Measurements from ENCODE around the gene ZFR2. TPM values are rescaled to one million over a fixed set of nuclear protein-coding genes. Genes with fewer than 3 reads are reported as not detected.

The ZFR2 gene
- total and polyA plus RNA-seq, 10 of the 15 experiments (the other 5 are each of a cell fraction or from before 2014, with no cell fraction given), result 0.18 TPM; not detected in 9

GRCh38 chr19:3790209-3790734 lies 78.6 kb downstream of the ZFR2 start (continued):
- no peak for TF ChIP-seq CUX1 (IDR thresholded peaks at IDR 0.05; ENCODE audit: insufficient replicate concordance, low read depth, low read length)
- TF ChIP-seq TBL1XR1 (IDR thresholded peaks at IDR 0.05; ENCODE audit: low read depth, low read length), result no peak
- no peak for TF ChIP-seq ZBTB11 (CRISPR knock-in tag; IDR thresholded peaks at IDR 0.05)
- no peak for TF ChIP-seq ETV6 (conservative IDR thresholded peaks at IDR 0.05 in 1 of 2, IDR thresholded peaks at IDR 0.05 in 1 of 2; ENCODE audit: borderline replicate concordance in 1 of 2, low read depth in 1 of 2)
- TF ChIP-seq BMI1 (IDR thresholded peaks at IDR 0.05; ENCODE audit: borderline replicate concordance), result no peak
- TF ChIP-seq BRCA1 (IDR thresholded peaks at IDR 0.05; ENCODE audit: low read depth, low read length), result no peak
- TF ChIP-seq HCFC1 (IDR thresholded peaks at IDR 0.05; ENCODE audit: low read length), result no peak
- TF ChIP-seq, protein P1, sequence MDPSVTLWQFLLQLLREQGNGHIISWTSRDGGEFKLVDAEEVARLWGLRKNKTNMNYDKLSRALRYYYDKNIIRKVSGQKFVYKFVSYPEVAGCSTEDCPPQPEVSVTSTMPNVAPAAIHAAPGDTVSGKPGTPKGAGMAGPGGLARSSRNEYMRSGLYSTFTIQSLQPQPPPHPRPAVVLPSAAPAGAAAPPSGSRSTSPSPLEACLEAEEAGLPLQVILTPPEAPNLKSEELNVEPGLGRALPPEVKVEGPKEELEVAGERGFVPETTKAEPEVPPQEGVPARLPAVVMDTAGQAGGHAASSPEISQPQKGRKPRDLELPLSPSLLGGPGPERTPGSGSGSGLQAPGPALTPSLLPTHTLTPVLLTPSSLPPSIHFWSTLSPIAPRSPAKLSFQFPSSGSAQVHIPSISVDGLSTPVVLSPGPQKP (IDR thresholded peaks at IDR 0.05; ENCODE audit: low read depth, low read length), result no peak
- TF ChIP-seq NKRF (conservative IDR thresholded peaks at IDR 0.05), result no peak
- no peak for TF ChIP-seq LARP7 (IDR thresholded peaks at IDR 0.05)
